ENCODE data around the gene EDN2.

Gene EDN2

GRCh38 chr1:41482001-41482765 lies 2.3 kb downstream of the EDN2 start:
- DNase-seq: no peak

DNA sequence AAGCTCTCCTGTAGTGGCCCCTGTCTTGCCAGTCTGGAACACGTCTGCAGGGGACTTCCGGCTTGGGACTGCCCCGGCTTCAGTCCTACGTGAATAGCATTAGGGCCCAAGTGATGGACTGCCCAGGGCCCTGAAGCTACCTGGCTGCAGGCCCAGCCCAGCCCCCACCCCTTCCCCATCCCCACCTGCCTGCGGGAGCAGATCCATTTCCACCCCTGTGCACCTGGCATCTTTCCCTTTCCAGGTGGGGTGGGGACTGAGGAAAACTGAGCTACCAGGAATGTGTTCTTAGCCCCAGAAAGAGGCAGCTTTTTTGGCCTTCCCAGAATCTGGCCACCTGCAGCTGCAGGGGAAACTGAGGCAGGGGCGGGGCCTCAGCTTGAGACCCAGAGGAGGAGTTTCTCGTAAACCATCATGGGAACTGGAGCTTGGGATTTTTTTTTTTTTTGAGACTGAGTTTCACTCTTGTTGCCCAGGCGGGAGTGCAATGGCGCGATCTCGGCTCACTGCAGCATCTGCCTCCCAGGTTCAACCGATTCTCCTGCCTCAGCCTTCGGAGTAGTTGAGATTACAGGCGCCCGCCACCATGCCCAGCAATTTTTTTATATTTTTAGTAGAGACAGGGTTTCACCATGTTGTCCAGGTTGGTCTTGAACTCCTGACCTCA lies 3.2 kb downstream of the EDN2 start:
- DNase-seq: no peak

GRCh38 chr1:41480204-41481108 lies 4.0 kb downstream of the EDN2 start:
- no peak for DNase-seq

DNA sequence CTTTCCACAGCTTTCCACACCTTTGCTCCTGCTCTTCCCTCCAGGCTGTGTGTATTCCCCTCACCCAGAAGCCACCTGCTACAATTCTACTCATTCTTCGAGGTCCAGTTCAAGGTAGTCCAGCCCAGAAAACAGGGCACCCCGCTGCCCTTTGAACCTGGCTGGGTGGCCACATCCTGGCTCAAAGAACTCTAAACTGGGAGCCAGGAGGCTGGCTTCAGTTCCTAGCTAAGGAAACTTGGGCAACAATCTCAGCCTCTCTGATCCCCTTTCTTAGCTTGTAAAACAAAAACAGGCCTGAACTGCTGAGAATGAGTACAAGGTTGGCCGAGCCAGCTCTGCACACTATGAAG lies 4.7 kb downstream of the EDN2 start:
- no peak for DNase-seq

DNA sequence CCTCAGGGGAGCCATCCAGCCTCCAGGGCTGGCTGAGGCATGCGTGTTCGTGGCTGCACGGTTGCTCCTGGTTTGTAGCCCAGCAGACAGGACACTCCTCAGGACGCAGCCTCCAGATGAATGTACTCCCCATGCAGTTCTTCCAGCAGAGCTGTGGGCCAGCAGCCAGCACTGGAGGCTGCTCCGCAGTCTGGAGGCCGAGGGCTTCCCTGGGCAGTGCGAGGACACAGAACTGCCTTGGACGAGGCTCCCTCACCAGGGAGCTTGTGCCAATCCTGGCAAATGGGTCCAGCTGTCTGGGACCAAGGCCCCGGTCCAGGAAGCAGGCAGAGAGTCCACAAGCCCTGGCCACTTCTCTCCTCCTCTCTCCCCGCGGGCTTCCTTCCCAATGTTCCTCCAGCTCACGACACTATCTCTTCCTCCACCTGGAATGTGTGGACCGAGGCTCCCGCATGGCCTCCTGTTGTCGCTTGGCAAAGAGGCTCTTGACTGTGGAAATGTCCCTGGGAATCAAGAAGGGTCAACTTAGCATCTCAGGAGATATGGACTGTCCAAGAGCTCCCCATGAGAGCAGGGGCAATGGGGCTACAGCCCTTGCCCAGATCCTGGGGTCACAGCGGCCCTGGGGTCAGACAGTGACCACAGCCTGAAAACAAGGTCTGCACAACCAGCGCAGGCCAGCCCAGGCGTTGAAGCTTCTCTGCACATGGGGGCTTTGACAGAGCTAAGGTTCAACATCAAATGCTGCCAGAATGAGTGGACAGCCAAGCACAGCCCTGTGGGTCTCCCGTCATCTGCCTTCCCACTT lies 5.3 kb downstream of the EDN2 start:
- DNase-seq: no peak

DNA sequence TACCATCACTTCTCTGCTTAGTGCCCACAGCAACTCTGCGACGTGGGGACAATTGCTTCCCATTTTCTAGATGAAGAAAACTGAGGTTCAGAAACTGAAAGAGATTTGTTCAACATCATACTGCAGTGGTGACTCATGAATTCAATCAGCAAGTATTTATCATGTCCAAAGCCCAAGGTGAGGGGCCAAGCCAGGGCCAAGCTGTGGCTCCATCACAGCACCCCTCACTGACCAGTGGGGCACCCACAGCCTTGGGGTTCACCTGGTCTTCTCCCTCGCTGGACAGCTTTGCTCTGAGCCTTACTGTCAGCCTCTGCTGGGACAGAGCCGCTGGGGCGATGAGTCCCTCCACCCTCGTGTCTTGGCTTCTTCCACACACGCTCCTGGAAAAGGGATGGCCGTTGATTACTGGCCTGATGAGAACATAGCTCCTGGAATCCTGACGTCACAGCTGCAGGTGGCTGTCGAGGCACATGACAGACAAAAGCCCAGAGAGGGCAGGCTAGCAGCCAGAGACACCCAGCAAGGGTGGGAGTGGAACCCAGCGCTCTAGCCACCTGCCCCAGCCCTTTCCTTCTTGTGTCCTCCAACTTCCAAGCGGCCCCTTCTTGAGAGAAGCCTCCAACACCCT lies 6.2 kb downstream of the EDN2 start:
- DNase-seq: no peak

- DNase-seq: no peak
Observed at GRCh38 chr1:41476807-41477361, 7.6 kb downstream of the EDN2 start.

- DNase-seq: no peak
Observed at GRCh38 chr1:41475859-41476567, 8.5 kb downstream of the EDN2 start.

DNA sequence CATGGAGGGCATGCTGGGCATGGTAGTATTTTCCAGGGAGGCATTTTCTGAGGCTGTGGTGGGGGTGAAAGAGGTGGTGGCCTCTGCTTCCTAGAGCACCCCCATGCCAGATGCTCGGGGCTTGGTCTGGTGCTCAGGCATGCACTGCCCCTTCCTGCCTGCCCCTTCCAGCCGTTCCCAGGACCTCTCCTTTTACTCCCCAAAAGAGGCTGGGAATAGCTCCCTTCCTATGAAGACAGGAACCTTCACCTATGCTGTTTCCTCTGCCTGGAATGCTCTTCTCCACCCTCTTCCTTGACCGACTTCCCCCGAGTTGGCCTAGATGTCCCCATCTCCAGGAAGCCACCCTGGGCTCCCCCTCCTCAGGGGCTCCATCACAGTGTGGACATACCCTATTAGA lies 9.1 kb downstream of the EDN2 start:
- DNase-seq: no peak

GRCh38 chr1:41474490-41475271 lies 9.8 kb downstream of the EDN2 start:
- DNase-seq: no peak

GRCh38 chr1:41473738-41474362 lies 10.6 kb downstream of the EDN2 start:
- no peak for DNase-seq

DNA sequence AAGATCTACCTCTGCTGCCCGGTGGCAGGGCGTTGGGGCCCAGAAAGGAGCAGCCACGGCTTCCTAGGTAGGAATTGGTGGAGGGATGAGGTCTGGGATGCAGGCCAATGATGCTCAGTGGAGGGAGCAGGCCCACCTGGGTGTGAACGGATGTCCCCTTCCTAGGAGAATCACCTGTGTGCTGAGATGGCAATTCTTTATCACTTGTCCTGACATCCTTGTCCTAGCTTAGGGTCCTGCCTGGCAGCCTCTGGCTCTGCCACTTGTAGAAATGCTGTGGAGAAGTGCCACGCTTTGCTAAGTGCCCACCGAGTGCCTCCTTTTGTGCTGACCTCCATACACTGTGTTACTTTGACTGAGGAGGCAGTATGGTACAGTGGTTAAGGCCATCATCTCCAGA lies 12.8 kb downstream of the EDN2 start:
- DNase-seq: no peak

GRCh38 chr1:41469706-41470105 lies 14.8 kb downstream of the EDN2 start:
- DNase-seq: no peak

DNA sequence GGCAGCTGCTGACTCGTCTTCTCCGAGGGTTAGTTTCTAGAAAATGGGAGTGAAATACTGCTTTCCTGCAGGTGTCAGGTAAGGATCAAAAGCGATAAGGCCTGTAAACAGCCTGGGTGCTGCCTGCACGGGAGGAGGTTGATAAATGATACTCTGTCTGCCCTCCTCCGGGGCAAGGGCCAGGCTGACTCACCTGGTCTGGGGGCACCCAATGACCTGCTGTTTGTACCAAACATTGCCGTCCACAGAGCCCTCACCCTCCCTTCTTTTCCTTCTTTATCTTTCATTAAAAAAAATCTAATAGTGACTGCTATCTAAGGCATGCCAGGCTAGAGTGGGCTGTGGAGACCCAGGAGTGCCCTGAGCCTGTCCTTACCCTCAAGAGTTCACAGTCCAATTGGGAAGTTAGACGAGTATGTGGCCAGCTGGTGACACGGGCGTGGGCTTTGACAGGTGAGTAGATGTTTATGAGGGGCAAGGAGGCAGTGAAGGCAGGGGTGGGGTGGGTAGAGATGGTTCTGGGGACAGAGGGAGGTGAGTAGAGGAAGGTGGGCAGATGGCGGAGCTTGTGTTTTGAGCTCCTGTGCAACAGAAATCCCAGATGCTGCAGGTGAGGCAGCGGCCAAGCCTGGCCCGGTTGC lies 16.2 kb downstream of the EDN2 start:
- no peak for DNase-seq

GRCh38 chr1:41467673-41468072 lies 16.8 kb downstream of the EDN2 start:
- no peak for DNase-seq

GRCh38 chr1:41466146-41466545 lies 18.3 kb downstream of the EDN2 start:
- DNase-seq: no peak

- no peak for DNase-seq
Observed at GRCh38 chr1:41465741-41466140, 18.7 kb downstream of the EDN2 start.

- DNase-seq: no peak
Observed at GRCh38 chr1:41464885-41465284, 19.6 kb downstream of the EDN2 start.

DNA sequence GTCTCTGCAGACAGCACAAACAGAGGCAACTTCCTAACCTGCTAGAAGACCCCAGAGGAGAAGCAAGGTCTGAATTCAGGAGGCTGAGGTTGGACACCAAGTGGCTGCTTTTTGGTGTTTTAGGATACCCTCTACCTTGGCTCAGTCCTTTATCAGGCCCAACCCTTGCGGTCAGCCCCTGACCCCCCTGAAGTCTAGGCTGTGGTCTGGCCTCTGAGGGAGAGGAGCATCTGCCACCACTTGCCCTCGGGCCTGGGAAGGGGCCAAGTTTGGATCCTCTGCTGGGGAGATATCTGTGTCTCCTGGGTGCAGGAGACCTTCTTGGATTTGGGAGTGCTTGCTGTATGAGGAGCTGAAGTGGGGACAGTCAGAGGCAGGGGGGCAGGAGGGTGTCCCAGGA lies 21.0 kb downstream of the EDN2 start:
- DNase-seq: no peak

GRCh38 chr1:41462680-41463004 lies 21.8 kb downstream of the EDN2 start:
- DNase-seq: no peak

Data from MV-4-11 (cell line).